ENCODE results near the gene DSTYK.
A peak's percentile ranks its signal among the peaks of the same experiment; 100 is the strongest.
"Not testable (repeated sequence)": the region's sequence is repeated elsewhere in the genome, so short reads cannot be mapped to it uniquely, and the experiment has no call there.

DSTYK gene

GRCh38 chr1:205243350-205244191 lies 32.1 kb upstream of the DSTYK start:
- H3K27ac ChIP-seq, result no peak overlapping the region
- DNase-seq (ENCODE audit: low read depth, low spot score), result no peak

GRCh38 chr1:205241366-205242030 lies 30.0 kb upstream of the DSTYK start:
- no peak overlapping the region for H3K27ac ChIP-seq
- no peak for DNase-seq (ENCODE audit: low read depth, low spot score)

- H3K27ac ChIP-seq, result no peak overlapping the region
- no peak for DNase-seq (ENCODE audit: low read depth, low spot score)
These were observed 29.1 kb upstream of the DSTYK start for GRCh38 chr1:205240569-205240968.

GRCh38 chr1:205240118-205240517 lies 28.6 kb upstream of the DSTYK start:
- DNase-seq (ENCODE audit: low read depth, low spot score), result no peak
- no peak overlapping the region for H3K27ac ChIP-seq

- no peak for DNase-seq (ENCODE audit: low read depth, low spot score)
- no peak overlapping the region for H3K27ac ChIP-seq
These were observed 27.6 kb upstream of the DSTYK start for GRCh38 chr1:205239078-205239477.

GRCh38 chr1:205237526-205238484 lies 26.3 kb upstream of the DSTYK start:
- no peak for DNase-seq (ENCODE audit: low read depth, low spot score)
- no peak overlapping the region for H3K27ac ChIP-seq

GRCh38 chr1:205236951-205237475 lies 25.5 kb upstream of the DSTYK start:
- DNase-seq (ENCODE audit: low read depth, low spot score), result no peak
- H3K27ac ChIP-seq, result no peak overlapping the region

GRCh38 chr1:205236526-205236925 lies 25.0 kb upstream of the DSTYK start:
- DNase-seq (ENCODE audit: low read depth, low spot score), result no peak

GRCh38 chr1:205235951-205236350 lies 24.4 kb upstream of the DSTYK start:
- no peak for DNase-seq (ENCODE audit: low read depth, low spot score)
- no peak overlapping the region for H3K27ac ChIP-seq

More at GRCh38 chr1:205236526-205236925, 25.0 kb upstream of the DSTYK start:
- H3K27ac ChIP-seq, result no peak overlapping the region

GRCh38 chr1:205233986-205234385 lies 22.5 kb upstream of the DSTYK start:
- DNase-seq (ENCODE audit: low read depth, low spot score); H3K27ac ChIP-seq: not testable (repeated sequence)

- DNase-seq (ENCODE audit: low read depth, low spot score), result no peak
- H3K27ac ChIP-seq, result no peak overlapping the region
These were observed 21.5 kb upstream of the DSTYK start for GRCh38 chr1:205232945-205233397.

GRCh38 chr1:205232127-205232820 lies 20.8 kb upstream of the DSTYK start:
- no peak overlapping the region for H3K27ac ChIP-seq
- DNase-seq (ENCODE audit: low read depth, low spot score), result no peak

GRCh38 chr1:205230982-205231381 lies 19.5 kb upstream of the DSTYK start:
- H3K27ac ChIP-seq, result no peak overlapping the region
- DNase-seq (ENCODE audit: low read depth, low spot score), result no peak

GRCh38 chr1:205229916-205230700 lies 18.6 kb upstream of the DSTYK start:
- no peak for DNase-seq (ENCODE audit: low read depth, low spot score)
- H3K27ac ChIP-seq, result no peak overlapping the region

- peak; percentile 27 for DNase-seq (ENCODE audit: low read depth, low spot score)
These were observed 17.9 kb upstream of the DSTYK start for GRCh38 chr1:205229399-205229871.

GRCh38 chr1:205228093-205228521 lies 16.6 kb upstream of the DSTYK start:
- H3K27ac ChIP-seq, result no peak overlapping the region
- no peak for DNase-seq (ENCODE audit: low read depth, low spot score)

More at GRCh38 chr1:205229399-205229871, 17.9 kb upstream of the DSTYK start:
- no peak overlapping the region for H3K27ac ChIP-seq

- H3K27ac ChIP-seq, result peak within 1 kb of the TSS; percentile 51
- peak; percentile 18 for DNase-seq (ENCODE audit: low read depth, low spot score)
These were observed 16.1 kb upstream of the DSTYK start, which contains the start of gene TMCC2 for GRCh38 chr1:205227584-205228013. TSS of gene TMCC2 (plus strand) at chr1:205227946. CDS start at chr1:205228565, 619 bp downstream.

GRCh38 chr1:205226868-205227583 lies 15.5 kb upstream of the DSTYK start:
- peak; percentile 76 for DNase-seq (ENCODE audit: low read depth, low spot score)
- H3K27ac ChIP-seq, result peak overlapping the region; percentile 51
